ENCODE data around the gene PIP4K2A. TPM values are rescaled to one million over a fixed set of nuclear protein-coding genes. Genes with fewer than 3 reads are reported as not detected.
"Not testable (repeated sequence)": the region's sequence is repeated elsewhere in the genome, so short reads cannot be mapped to it uniquely, and the experiment has no call there.

The PIP4K2A gene
- total RNA-seq, 1 donor from 2014 or later, result 101 TPM

DNA sequence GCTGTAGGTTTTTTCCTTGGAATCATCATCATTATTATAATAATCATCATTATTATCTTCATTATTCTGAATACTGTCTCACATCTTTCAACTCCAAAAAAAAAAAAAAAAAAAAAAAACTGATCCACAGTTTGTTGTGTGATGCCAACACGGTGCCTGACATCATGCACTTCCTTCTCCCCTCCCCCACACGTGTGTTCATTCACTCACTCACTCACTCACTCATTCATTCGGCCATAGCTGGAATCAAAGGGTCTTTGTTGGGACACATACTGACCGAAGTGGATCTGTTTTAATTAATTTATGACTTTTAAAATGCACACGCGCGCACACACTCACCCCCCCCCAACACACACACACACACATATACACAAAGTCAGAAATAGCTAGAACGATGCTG lies 177.8 kb downstream of the PIP4K2A start:
- no peak overlapping the region for H3K4me3 Mint-ChIP-seq
- no peak overlapping the region for H3K27ac Mint-ChIP-seq
- intact Hi-C loops (cut with micrococcal nuclease), result no loop called here
- no peaks in the 10 kb centered on the region for H3K27me3 Mint-ChIP-seq
- no peaks in the 10 kb centered on the region for H3K4me1 Mint-ChIP-seq
- no peak for DNase-seq
- peaks cover 11% of the 10 kb centered on the region for H3K9me3 Mint-ChIP-seq
- H3K36me3 Mint-ChIP-seq (ENCODE audit: low read depth), result peaks cover 73% of the 10 kb centered on the region

DNA sequence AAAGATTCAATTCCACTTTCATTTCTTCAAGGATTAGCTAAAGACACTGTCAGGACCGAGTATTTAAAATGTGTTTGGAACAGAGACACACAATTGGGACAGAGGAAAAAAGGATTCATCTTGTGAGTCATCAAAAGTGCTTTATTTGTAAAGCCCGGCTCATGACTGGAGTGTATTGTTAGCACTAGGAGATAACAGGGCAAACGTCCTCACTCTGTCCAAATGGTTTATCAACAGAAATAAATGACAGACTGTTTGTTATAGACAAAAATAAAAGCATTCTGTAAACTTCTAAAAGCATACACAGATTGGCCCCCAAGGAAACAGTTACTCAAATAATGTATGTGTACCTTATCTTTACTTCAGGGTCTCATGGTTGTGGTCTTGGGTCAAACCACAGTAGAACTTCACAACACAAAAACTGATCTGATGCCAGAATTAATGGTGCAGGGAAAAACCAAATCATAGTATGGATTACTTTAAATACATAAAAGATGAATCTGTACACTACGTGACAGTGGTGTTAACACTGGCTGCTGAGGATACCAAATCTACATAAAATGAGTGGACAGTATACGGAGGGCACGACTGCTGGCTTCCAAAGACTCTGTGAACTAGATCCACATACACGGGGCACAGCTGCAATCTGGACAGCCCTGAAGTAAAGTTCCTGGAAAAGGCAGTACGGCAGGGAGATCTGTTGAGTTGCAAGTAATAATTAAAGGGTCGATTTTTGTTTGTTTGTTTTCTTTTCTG lies 179.4 kb downstream of the PIP4K2A start:
- Mint-ChIP-seq H3K27ac (no peak overlapping the region), H3K4me3 (no peak overlapping the region), H3K27me3 (no peaks in the 10 kb centered on the region), H3K4me1 (no peaks in the 10 kb centered on the region), H3K36me3 (ENCODE audit: low read depth) (peaks cover 64% of the 10 kb centered on the region), H3K9me3 (peaks cover 11% of the 10 kb centered on the region)
- intact Hi-C loops (cut with micrococcal nuclease), result no loop called here
- DNase-seq, result no peak

DNA sequence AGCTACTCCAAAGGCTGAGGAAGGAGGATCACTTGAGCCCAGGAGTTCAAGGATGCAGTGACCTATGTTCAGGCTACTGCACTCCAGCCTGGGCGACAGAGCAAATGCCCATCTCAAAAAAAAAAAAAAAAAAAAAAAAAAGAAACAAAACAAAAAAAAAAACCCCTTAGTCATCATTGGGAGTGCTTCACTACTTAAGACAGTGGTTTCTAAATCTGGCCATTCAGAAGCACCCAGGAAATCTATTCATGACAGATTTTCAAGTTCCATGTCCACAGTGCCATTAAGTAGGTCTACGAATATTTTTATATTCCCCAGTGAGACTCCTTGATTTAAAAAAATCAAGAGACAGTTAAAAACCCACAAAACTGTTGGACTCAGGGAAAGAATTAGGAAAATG lies 182.9 kb downstream of the PIP4K2A start:
- Mint-ChIP-seq H3K9me3 (peaks cover 27% of the 10 kb centered on the region), H3K27me3 (peaks cover 2% of the 10 kb centered on the region), H3K4me3 (no peak overlapping the region), H3K27ac (no peak overlapping the region), H3K4me1 (no peaks in the 10 kb centered on the region), H3K36me3 (ENCODE audit: low read depth) (peaks cover 37% of the 10 kb centered on the region)
- DNase-seq, result no peak
- intact Hi-C loops (cut with micrococcal nuclease), result no loop called here

DNA sequence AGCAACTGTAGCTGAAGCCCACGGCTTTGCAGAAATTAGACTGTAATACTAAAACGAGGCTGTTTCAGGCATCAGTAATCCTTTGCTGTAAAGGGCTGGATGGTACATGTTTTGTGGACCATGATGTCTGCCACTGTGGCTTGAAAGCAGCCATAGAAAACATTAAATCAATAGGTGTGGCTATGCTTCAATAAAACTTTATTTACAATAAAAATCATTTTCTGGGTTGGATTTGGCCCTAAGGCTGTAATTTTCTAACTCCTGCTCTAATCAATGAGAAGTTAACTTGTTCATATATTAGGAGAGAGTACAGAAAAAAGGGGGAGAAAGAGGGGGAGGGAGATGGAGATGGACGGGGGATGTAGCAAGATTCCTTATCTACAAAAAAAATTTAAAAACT lies 183.4 kb downstream of the PIP4K2A start:
- Mint-ChIP-seq H3K9me3 (peaks cover 28% of the 10 kb centered on the region), H3K27ac (no peak overlapping the region), H3K27me3 (peaks cover 2% of the 10 kb centered on the region), H3K4me1 (no peaks in the 10 kb centered on the region), H3K4me3 (no peak overlapping the region), H3K36me3 (ENCODE audit: low read depth) (peaks cover 33% of the 10 kb centered on the region)
- intact Hi-C loops (cut with micrococcal nuclease), result no loop called here
- no peak for DNase-seq

DNA sequence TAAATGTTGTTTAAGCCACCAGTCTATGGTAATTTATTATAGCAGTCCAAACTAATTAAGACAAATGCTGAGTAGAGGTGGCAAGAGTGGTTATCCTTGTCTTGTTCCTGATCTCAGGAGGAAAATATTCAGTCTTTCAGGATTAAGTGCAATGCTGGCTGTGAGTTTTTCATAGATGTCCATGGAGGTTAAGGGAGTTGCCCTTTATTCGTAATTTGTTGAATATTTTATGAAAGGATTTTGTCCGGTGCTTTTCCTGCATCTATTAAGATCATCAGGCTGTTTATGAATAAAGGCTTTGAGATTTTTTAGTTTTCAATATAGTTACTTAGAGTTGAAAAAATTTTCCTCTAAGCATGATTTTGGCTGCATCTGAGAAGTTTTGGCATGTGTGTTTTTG lies 186.9 kb downstream of the PIP4K2A start:
- H3K36me3 Mint-ChIP-seq (ENCODE audit: low read depth), result peaks cover 9% of the 10 kb centered on the region
- intact Hi-C loops (cut with micrococcal nuclease), result no loop called here
- H3K27ac Mint-ChIP-seq, result no peak overlapping the region
- H3K4me1 Mint-ChIP-seq, result no peaks in the 10 kb centered on the region
- H3K9me3 Mint-ChIP-seq, result peaks cover 43% of the 10 kb centered on the region
- no peak for DNase-seq
- no peak overlapping the region for H3K4me3 Mint-ChIP-seq
- H3K27me3 Mint-ChIP-seq, result peaks cover 9% of the 10 kb centered on the region

DNA sequence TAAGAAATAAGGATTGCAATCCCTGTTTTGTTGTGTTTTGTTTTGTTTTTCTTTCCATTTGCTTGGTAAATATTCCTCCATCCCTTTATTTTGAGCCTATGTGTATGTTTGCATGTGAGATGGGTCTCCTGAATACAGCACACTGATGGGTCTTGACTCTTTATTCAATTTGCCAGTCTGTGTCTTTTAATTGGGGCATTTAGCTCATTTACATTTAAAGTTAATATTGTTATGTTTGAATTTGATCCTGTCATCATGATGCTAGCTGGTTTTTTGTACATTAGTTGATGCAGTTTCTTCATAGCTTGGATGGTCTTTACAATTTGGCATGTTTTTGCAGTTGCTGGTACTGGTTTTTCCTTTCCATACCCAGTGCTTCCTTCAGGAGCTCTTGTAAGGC lies 190.0 kb downstream of the PIP4K2A start:
- H3K36me3 Mint-ChIP-seq (ENCODE audit: low read depth); DNase-seq; intact Hi-C loops (cut with micrococcal nuclease); H3K4me1 Mint-ChIP-seq; H3K27ac Mint-ChIP-seq; H3K4me3 Mint-ChIP-seq: not testable (repeated sequence)
- H3K9me3 Mint-ChIP-seq, result peaks cover 39% of the 10 kb centered on the region
- H3K27me3 Mint-ChIP-seq, result peaks cover 17% of the 10 kb centered on the region

DNA sequence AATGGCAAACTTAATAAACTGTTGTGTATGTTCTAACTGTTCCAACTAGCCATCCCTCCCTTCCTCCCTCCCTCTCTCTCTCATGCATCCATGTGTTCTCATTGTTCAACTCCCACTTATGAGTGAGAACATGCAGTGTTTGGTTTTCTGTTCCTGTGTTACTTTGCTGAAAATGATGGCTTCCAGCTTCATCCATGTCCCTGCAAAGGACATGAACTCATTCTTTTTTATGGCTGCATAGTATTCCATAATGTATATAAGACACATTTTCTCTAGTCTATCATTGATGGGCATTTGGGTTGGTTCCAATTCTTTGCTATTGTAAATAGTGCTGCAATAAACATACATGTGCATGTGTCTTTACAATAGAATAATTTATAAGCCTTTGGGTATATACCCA lies 193.7 kb downstream of the PIP4K2A start:
- not testable (repeated sequence) for DNase-seq
- Mint-ChIP-seq H3K27me3 (peaks cover 27% of the 10 kb centered on the region), H3K9me3 (peaks cover 24% of the 10 kb centered on the region)

DNA sequence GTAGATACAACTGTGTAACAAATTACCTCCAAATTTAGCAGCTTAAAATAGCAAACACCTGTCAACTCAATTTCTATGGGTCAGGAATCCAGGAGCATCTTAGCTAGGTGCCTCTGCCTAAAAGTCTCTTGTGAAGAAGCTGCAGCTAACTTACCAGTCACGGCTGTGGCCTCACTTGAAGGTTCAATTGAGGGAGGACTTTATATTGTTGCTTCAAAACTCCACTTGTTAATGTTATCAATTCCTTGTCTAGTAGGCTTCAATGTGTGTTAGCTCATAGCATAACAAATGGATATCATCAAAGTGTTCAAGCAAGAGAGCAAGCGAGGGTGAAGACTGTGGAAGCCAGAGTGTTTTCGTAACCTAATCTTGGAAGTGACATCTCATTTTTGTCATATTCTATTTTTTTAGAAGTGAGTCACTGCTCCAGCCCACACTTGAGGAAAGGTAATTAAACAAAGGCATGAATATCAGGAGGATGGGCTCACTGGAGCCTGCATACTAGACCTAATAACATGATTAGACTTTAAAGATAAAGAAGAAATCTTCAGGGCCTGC lies 196.1 kb downstream of the PIP4K2A start:
- no peak for DNase-seq
- Mint-ChIP-seq H3K4me1 (no peaks in the 10 kb centered on the region), H3K36me3 (ENCODE audit: low read depth) (no peaks in the 10 kb centered on the region), H3K9me3 (peaks cover 12% of the 10 kb centered on the region), H3K27ac (no peak overlapping the region), H3K27me3 (peaks cover 32% of the 10 kb centered on the region), H3K4me3 (no peak overlapping the region)
- intact Hi-C loops (cut with micrococcal nuclease), result no loop called here

More for the DNA sequence above, 193.7 kb downstream of the PIP4K2A start:
- intact Hi-C loops (cut with micrococcal nuclease); H3K4me1 Mint-ChIP-seq; H3K36me3 Mint-ChIP-seq (ENCODE audit: low read depth); H3K27ac Mint-ChIP-seq; H3K4me3 Mint-ChIP-seq: not testable (repeated sequence)

DNA sequence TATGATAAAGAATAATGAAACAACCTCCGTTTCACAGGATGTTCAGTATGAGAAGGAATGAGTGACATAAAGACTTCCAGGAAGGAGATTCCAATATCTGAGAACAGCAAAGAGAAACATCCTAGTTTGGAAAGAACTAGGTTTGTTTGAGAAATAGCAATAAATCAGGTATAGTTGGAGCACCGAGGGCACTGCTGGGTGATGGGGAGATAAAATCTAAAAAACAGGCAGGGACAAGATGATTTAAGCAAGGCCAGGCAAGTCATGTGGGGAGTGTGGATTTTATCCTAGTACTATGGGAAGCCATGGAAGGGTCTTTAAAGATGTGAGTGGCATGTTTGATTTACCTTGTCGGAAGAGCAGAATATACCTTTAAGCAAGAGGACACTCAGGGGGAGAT lies 199.4 kb downstream of the PIP4K2A start:
- Mint-ChIP-seq H3K36me3 (ENCODE audit: low read depth) (no peaks in the 10 kb centered on the region), H3K9me3 (peaks cover 25% of the 10 kb centered on the region), H3K27me3 (peaks cover 43% of the 10 kb centered on the region), H3K4me1 (no peaks in the 10 kb centered on the region), H3K4me3 (no peak overlapping the region), H3K27ac (no peak overlapping the region)
- DNase-seq, result no peak
- intact Hi-C loops (cut with micrococcal nuclease), result no loop called here

DNA sequence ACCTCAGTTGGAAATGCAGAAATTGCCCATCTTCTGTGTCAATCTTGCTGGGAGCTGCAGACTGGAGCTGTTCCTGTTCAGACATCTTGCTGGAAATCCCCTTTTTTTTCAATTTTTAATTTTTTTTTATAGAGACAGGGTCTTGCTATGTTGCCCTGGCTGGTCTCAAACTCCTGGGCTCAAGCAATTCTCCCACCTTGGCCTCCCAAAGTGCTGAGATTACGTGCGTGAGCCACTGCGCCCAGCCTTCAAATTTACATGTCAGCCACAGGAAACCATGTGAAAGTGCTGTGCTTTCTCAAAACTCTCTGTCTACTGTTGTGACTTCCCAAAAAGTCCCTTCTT lies 200.0 kb downstream of the PIP4K2A start:
- H3K27me3 Mint-ChIP-seq, result peaks cover 43% of the 10 kb centered on the region
- H3K4me1 Mint-ChIP-seq; H3K4me3 Mint-ChIP-seq; H3K27ac Mint-ChIP-seq; H3K36me3 Mint-ChIP-seq (ENCODE audit: low read depth); DNase-seq; intact Hi-C loops (cut with micrococcal nuclease): not testable (repeated sequence)
- peaks cover 25% of the 10 kb centered on the region for H3K9me3 Mint-ChIP-seq

DNA sequence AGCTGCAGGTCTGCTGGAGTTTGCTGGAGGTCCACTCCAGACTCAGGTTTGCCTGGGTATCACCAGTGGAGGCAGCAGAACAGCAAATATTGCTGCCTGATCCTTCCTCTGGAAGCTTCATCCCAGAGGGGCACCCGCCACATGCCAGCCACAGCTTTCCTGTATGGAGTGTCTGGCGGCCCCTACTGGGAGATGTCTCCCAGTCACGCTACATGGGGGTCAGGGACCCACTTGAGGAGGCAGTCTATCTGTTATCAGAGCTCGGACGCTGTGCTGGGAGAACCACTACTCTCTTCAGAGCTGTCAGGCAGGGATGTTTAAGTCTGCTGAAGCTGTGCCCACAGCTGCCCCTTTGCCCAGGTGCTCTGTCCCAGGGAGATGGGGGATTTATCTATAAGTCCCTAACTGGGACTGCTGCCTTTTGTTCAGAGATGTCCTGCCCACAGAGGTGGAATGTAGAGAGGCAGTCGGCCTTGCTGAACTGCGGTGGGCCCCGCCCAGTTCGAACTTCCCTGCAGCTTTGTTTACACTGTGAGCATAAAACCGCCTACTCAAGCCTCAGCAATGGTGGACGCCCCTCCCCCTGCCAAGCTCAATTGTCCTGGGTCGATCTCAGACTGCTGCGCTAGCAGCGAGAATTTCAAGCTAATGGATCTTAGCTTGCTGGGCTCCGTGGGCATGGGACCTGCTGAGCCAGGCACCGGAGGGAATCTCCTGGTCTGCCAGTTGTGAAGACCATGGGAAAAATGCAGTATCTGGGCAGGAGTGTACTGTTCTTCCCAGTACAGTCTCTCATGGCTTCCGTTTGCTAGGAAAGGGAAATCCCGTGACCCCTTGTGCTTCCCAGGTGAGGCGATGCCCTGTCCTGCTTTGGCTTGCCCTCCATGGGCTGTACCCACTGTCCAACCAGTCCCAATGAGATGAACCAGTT lies 200.6 kb downstream of the PIP4K2A start:
- H3K4me1 Mint-ChIP-seq; H3K36me3 Mint-ChIP-seq (ENCODE audit: low read depth); DNase-seq; H3K27ac Mint-ChIP-seq; H3K4me3 Mint-ChIP-seq; intact Hi-C loops (cut with micrococcal nuclease): not testable (repeated sequence)
- H3K9me3 Mint-ChIP-seq, result peaks cover 25% of the 10 kb centered on the region
- H3K27me3 Mint-ChIP-seq, result peaks cover 40% of the 10 kb centered on the region

DNA sequence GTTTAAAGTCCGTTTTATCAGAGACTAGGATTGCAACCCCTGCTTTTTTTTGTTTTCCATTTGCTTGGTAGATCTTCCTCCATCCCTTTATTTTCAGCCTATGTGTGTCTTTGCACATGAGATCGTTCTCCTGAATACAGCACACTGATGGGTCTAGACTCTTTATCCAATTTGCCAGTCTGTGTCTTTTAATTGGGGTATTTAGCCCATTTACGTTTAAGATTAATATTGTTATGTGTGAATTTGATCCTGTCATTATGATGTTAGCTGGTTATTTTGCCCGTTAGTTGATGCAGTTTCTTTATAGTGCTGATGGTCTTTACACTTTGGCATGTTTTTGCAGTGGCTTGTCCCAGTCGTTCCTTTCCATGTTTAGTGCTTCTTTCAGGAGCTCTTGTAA lies 202.4 kb downstream of the PIP4K2A start:
- H3K4me3 Mint-ChIP-seq; DNase-seq; H3K4me1 Mint-ChIP-seq; H3K27ac Mint-ChIP-seq; intact Hi-C loops (cut with micrococcal nuclease); H3K36me3 Mint-ChIP-seq (ENCODE audit: low read depth): not testable (repeated sequence)
- Mint-ChIP-seq H3K27me3 (peaks cover 33% of the 10 kb centered on the region), H3K9me3 (peaks cover 33% of the 10 kb centered on the region)

DNA sequence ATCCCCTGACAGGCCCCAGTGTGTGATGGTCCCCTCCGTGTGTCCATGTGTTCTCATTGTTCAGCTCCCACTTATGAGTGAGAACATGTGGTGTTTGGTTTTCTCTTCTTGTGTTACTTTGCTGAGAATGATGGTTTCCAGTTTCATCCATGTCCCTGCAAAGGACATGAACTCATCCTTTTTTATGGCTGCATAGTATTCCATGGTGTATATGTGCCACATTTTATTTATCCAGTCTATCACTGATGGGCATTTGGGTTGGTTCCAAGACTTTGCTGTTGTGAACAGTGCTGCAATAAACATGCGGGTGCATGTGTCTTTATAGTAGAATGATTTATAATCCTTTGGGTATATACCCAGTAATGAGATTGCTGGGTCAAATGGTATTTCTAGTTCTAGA lies 206.2 kb downstream of the PIP4K2A start:
- intact Hi-C loops (cut with micrococcal nuclease); DNase-seq; H3K4me3 Mint-ChIP-seq; H3K4me1 Mint-ChIP-seq; H3K27ac Mint-ChIP-seq; H3K36me3 Mint-ChIP-seq (ENCODE audit: low read depth): not testable (repeated sequence)
- Mint-ChIP-seq H3K9me3 (peaks cover 26% of the 10 kb centered on the region), H3K27me3 (peaks cover 32% of the 10 kb centered on the region)

Data from activated CD4-positive, alpha-beta T cell treated with anti-CD3 and anti-CD28 coated beads, Interleukin-2, amount 10 ng/mL, durations not matched to agents 24 days and 14 days (primary cell).